GM18519 (cell line): ENCODE data around the gene BCAS1.

Source experiments
- ATAC-seq: cut with Tn5 transposase; IDR thresholded peaks from one replicate; pipeline ENCODE4 v1.9.1; 2021; ENCODE audit warnings: mild to moderate bottlenecking, moderate library complexity; ENCODE audit not compliant: unreplicated experiment, low FRiP score

BCAS1 gene

GRCh38 chr20:53948383-53949318, 121.7 kb downstream of the BCAS1 start:
- peak; percentile 18 for ATAC-seq

GRCh38 chr20:53947501-53948195, 122.7 kb downstream of the BCAS1 start:
- ATAC-seq = no peak

- ATAC-seq = no peak
These were observed 124.3 kb downstream of the BCAS1 start for GRCh38 chr20:53946106-53946505.

- ATAC-seq = no peak
These were observed 124.9 kb downstream of the BCAS1 start for GRCh38 chr20:53945478-53945877.

GRCh38 chr20:53944796-53945195, 125.6 kb downstream of the BCAS1 start:
- no peak for ATAC-seq

- ATAC-seq = no peak
These were observed 126.7 kb downstream of the BCAS1 start for GRCh38 chr20:53943522-53944291.

GRCh38 chr20:53942973-53943372, 127.4 kb downstream of the BCAS1 start:
- no peak for ATAC-seq

GRCh38 chr20:53942472-53942816, 128.0 kb downstream of the BCAS1 start:
- no peak for ATAC-seq

- ATAC-seq = no peak
These were observed 128.5 kb downstream of the BCAS1 start for GRCh38 chr20:53941680-53942471.

GRCh38 chr20:53940907-53941545, 129.4 kb downstream of the BCAS1 start:
- no peak for ATAC-seq

- ATAC-seq = no peak
These were observed 130.1 kb downstream of the BCAS1 start for GRCh38 chr20:53940360-53940702.

GRCh38 chr20:53939572-53940359, 130.6 kb downstream of the BCAS1 start:
- peak; percentile 48 for ATAC-seq

- no peak for ATAC-seq
These were observed 131.2 kb downstream of the BCAS1 start for GRCh38 chr20:53939190-53939571.

- ATAC-seq = no peak
These were observed 131.7 kb downstream of the BCAS1 start for GRCh38 chr20:53938739-53939138.

- ATAC-seq = no peak
These were observed 132.4 kb downstream of the BCAS1 start for GRCh38 chr20:53937929-53938367.

- no peak for ATAC-seq
These were observed 133.1 kb downstream of the BCAS1 start for GRCh38 chr20:53937339-53937741.

GRCh38 chr20:53935344-53936084, 134.9 kb downstream of the BCAS1 start:
- ATAC-seq = no peak
